Ovary (tissue), 3 donors: ENCODE data around the gene ACCS.

Experiments
- EP300 ChIP-seq: sonication (generic); formaldehyde crosslinking; IDR thresholded peaks from one replicate; pipeline ENCODE4 v1.6.1; 2017; ENCODE audit warnings: antibody characterized with exemption
- POLR2A ChIP-seq: fragments of 450-650 bp; IDR thresholded peaks from one replicate; pipeline ENCODE4 v1.6.1; 2017; ENCODE audit warnings: antibody characterized with exemption, mild to moderate bottlenecking, moderate library complexity
- TF ChIP-seq, protein P1 (sequence below), 3 donors: fragments of 450-650 bp in 2 of 3; fragments of 200-600 bp in 1 of 3; IDR thresholded peaks; one replicate each; pipeline versions ENCODE4 v1.5.1 to v1.8.0; 2016 to 2022; ENCODE audit warnings: antibody characterized with exemption in 3 of 3, mild to moderate bottlenecking in 1 of 3
- donor health status: DM: no; HTN: no; CAD: no.

DNA sequence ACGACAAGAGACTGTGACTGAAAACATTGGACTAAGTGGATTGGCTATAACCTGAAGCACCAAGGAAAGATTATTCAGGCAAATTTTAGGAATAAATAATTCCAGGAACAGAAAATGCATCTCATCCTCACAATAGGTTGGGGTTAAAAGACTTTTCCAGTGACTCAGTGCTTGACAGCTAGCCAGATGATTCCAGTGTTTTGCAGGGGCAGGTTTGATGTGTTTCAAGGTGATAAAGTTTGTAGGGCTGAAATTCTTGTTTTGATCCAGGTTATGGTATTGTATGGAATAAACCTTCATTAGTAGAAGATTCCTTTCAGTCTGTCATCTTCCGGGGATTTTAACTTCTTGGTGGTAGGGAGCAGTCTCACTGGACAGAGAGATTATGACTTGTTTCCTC, 31.8 kb downstream of the ACCS start:
- TF ChIP-seq, protein P1, sequence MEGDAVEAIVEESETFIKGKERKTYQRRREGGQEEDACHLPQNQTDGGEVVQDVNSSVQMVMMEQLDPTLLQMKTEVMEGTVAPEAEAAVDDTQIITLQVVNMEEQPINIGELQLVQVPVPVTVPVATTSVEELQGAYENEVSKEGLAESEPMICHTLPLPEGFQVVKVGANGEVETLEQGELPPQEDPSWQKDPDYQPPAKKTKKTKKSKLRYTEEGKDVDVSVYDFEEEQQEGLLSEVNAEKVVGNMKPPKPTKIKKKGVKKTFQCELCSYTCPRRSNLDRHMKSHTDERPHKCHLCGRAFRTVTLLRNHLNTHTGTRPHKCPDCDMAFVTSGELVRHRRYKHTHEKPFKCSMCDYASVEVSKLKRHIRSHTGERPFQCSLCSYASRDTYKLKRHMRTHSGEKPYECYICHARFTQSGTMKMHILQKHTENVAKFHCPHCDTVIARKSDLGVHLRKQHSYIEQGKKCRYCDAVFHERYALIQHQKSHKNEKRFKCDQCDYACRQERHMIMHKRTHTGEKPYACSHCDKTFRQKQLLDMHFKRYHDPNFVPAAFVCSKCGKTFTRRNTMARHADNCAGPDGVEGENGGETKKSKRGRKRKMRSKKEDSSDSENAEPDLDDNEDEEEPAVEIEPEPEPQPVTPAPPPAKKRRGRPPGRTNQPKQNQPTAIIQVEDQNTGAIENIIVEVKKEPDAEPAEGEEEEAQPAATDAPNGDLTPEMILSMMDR (IDR thresholded peaks at IDR 0.05): no peak
- TF ChIP-seq POLR2A (no peak), EP300 (no peak)
